Measurements from ENCODE around the gene TUFT1.

DNA sequence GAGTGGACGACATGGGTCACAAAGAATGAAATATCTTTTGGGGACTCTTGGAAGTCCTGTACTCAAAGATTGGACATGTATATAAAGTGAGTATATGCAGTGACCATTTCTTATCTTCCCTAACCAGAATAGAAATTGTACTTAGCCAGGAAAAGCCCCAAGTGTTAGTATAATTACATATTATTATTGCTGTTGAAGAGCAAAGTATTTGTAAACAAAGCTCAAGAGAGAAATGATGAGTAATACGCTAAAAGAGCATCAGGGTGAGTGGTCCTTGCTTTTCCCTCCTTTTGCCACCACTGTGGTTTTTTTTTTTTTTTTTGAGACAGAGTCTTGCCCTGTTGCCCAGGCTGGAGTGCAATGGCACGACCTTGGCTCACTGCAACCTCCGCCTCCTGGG lies 35.4 kb upstream of the TUFT1 start:
- TF ChIP-seq, protein P1, sequence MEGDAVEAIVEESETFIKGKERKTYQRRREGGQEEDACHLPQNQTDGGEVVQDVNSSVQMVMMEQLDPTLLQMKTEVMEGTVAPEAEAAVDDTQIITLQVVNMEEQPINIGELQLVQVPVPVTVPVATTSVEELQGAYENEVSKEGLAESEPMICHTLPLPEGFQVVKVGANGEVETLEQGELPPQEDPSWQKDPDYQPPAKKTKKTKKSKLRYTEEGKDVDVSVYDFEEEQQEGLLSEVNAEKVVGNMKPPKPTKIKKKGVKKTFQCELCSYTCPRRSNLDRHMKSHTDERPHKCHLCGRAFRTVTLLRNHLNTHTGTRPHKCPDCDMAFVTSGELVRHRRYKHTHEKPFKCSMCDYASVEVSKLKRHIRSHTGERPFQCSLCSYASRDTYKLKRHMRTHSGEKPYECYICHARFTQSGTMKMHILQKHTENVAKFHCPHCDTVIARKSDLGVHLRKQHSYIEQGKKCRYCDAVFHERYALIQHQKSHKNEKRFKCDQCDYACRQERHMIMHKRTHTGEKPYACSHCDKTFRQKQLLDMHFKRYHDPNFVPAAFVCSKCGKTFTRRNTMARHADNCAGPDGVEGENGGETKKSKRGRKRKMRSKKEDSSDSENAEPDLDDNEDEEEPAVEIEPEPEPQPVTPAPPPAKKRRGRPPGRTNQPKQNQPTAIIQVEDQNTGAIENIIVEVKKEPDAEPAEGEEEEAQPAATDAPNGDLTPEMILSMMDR (IDR thresholded peaks at IDR 0.05) = no peak
- TF ChIP-seq EZH2 (IDR thresholded peaks at IDR 0.05; ENCODE audit: borderline replicate concordance, insufficient read depth, low read depth, low read length, poor library complexity, severe bottlenecking) = no peak

Measured in B cell (primary cell).